Effector memory CD4-positive, alpha-beta T cell (primary cell): Measurements from ENCODE around the gene SPNS3.

ENCODE experiments used
- DNase-seq, 3 donors: peaks; one replicate each; pipeline ENCODE4 v3.0.0-alpha.2; 2020
- H3K27ac ChIP-seq: 2 replicates; pipeline ENCODE4 v1.7.0; 2013; ENCODE audit warnings: mild to moderate bottlenecking, low read length, moderate library complexity; ENCODE audit not compliant: insufficient read depth, poor library complexity, severe bottlenecking
- H3K27me3 ChIP-seq: replicated peaks from 2 replicates; pipeline ENCODE4 v1.7.0; 2013; ENCODE audit warnings: mild to moderate bottlenecking, low read length; ENCODE audit not compliant: insufficient read depth, control insufficient read depth, poor library complexity, severe bottlenecking
- H3K36me3 ChIP-seq: 2 replicates; pipeline ENCODE4 v1.7.0; 2013; ENCODE audit warnings: mild to moderate bottlenecking, low read length, moderate library complexity; ENCODE audit not compliant: control insufficient read depth, insufficient read depth
- H3K4me1 ChIP-seq: 2 replicates; pipeline ENCODE4 v1.7.0; 2013; ENCODE audit warnings: low read length, mild to moderate bottlenecking; ENCODE audit not compliant: control insufficient read depth, insufficient read depth, poor library complexity, severe bottlenecking
- H3K4me3 ChIP-seq: 2 replicates; pipeline ENCODE4 v1.7.0; 2013; ENCODE audit warnings: low read length, low read depth, mild to moderate bottlenecking; ENCODE audit not compliant: insufficient read depth, poor library complexity, severe bottlenecking
- H3K9me3 ChIP-seq: 2 replicates; pipeline ENCODE4 v1.7.0; 2013; ENCODE audit warnings: mild to moderate bottlenecking, low read length, moderate library complexity; ENCODE audit not compliant: control insufficient read depth

The SPNS3 gene

GRCh38 chr17:4426499-4427208 is 7.1 kb upstream of the SPNS3 start:
- H3K27me3 ChIP-seq: no peaks in the 10 kb centered on the region
- H3K27ac ChIP-seq: no peak overlapping the region
- no peak overlapping the region for H3K4me3 ChIP-seq
- H3K4me1 ChIP-seq: no peaks in the 10 kb centered on the region
- H3K9me3 ChIP-seq: no peaks in the 10 kb centered on the region
- no peaks in the 10 kb centered on the region for H3K36me3 ChIP-seq
- DNase-seq: no peak

- Histone ChIP-seq H3K36me3 (no peaks in the 10 kb centered on the region), H3K27me3 (no peaks in the 10 kb centered on the region), H3K4me3 (no peak overlapping the region), H3K27ac (no peak overlapping the region), H3K4me1 (no peaks in the 10 kb centered on the region), H3K9me3 (no peaks in the 10 kb centered on the region)
- DNase-seq: no peak
These were observed 6.2 kb upstream of the SPNS3 start for GRCh38 chr17:4427505-4427904.

- no peaks in the 10 kb centered on the region for H3K27me3 ChIP-seq
- H3K9me3 ChIP-seq: no peaks in the 10 kb centered on the region
- no peaks in the 10 kb centered on the region for H3K36me3 ChIP-seq
- peaks cover 9% of the 10 kb centered on the region for H3K4me1 ChIP-seq
- H3K4me3 ChIP-seq: no peak overlapping the region
- no peak for DNase-seq
- no peak overlapping the region for H3K27ac ChIP-seq
These were observed 2.6 kb downstream of the SPNS3 start for GRCh38 chr17:4436381-4436780.

GRCh38 chr17:4436846-4437245 is 3.1 kb downstream of the SPNS3 start:
- Histone ChIP-seq H3K27me3 (no peaks in the 10 kb centered on the region), H3K27ac (no peak overlapping the region), H3K4me3 (no peak overlapping the region), H3K36me3 (no peaks in the 10 kb centered on the region), H3K9me3 (no peaks in the 10 kb centered on the region), H3K4me1 (peaks cover 9% of the 10 kb centered on the region)
- no peak for DNase-seq

- no peak for DNase-seq
These were observed 4.6 kb downstream of the SPNS3 start for GRCh38 chr17:4438162-4438944.

GRCh38 chr17:4440021-4440420 is 6.3 kb downstream of the SPNS3 start:
- no peak for DNase-seq
- no peaks in the 10 kb centered on the region for H3K9me3 ChIP-seq
- H3K27me3 ChIP-seq: no peaks in the 10 kb centered on the region
- H3K36me3 ChIP-seq: no peaks in the 10 kb centered on the region
- no peaks in the 10 kb centered on the region for H3K4me1 ChIP-seq
- no peak overlapping the region for H3K4me3 ChIP-seq
- H3K27ac ChIP-seq: no peak overlapping the region

More at GRCh38 chr17:4438162-4438944, 4.6 kb downstream of the SPNS3 start:
- no peaks in the 10 kb centered on the region for H3K9me3 ChIP-seq
- no peaks in the 10 kb centered on the region for H3K36me3 ChIP-seq
- H3K27me3 ChIP-seq: no peaks in the 10 kb centered on the region
- no peak overlapping the region for H3K27ac ChIP-seq
- peaks cover 8% of the 10 kb centered on the region for H3K4me1 ChIP-seq
- H3K4me3 ChIP-seq: no peak overlapping the region

GRCh38 chr17:4440690-4441686 is 7.2 kb downstream of the SPNS3 start:
- H3K27ac ChIP-seq: no peak overlapping the region
- no peaks in the 10 kb centered on the region for H3K36me3 ChIP-seq
- no peak overlapping the region for H3K4me3 ChIP-seq
- no peaks in the 10 kb centered on the region for H3K4me1 ChIP-seq
- no peak for DNase-seq
- no peaks in the 10 kb centered on the region for H3K9me3 ChIP-seq
- H3K27me3 ChIP-seq: no peaks in the 10 kb centered on the region

- Histone ChIP-seq H3K36me3 (no peaks in the 10 kb centered on the region), H3K27me3 (no peaks in the 10 kb centered on the region), H3K9me3 (no peaks in the 10 kb centered on the region), H3K4me3 (no peak overlapping the region), H3K27ac (no peak overlapping the region), H3K4me1 (no peaks in the 10 kb centered on the region)
- no peak for DNase-seq
These were observed 8.8 kb downstream of the SPNS3 start for GRCh38 chr17:4442582-4442981.

- DNase-seq: no peak
- no peak overlapping the region for H3K27ac ChIP-seq
- no peaks in the 10 kb centered on the region for H3K27me3 ChIP-seq
- H3K4me3 ChIP-seq: no peak overlapping the region
- H3K4me1 ChIP-seq: no peaks in the 10 kb centered on the region
- H3K9me3 ChIP-seq: no peaks in the 10 kb centered on the region
- H3K36me3 ChIP-seq: no peaks in the 10 kb centered on the region
These were observed 9.7 kb downstream of the SPNS3 start for GRCh38 chr17:4443476-4443875.
